ENCODE results near the gene C1orf21. TPM values are rescaled to one million over a fixed set of nuclear protein-coding genes. Genes with fewer than 3 reads are reported as not detected.

The C1orf21 gene
- total and polyA plus RNA-seq, 2 donors (not counting 3 experiments of a cell fraction or from before 2014, with no cell fraction given): 0.79 to 8.5 TPM

DNA sequence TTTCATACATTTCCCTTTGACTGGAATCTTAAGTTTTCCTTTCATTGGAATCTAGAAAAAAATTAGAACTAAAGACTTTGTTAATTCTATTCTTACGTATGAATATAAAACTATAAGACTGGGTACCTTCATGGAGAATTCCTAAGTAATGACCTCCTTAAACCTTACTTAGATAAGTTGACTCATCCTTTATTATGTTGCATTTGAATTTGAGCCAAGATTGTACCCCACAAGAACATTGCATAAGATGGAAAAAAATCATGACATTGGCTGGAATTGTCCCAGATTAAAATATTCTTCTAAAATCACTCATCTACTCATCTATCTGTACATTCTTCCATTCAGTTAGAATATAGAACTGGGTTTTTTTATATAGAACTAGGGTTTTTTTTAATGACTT is 137.4 kb downstream of the C1orf21 start:
- no peaks in the 10 kb centered on the region for H3K9me1 ChIP-seq (replicated peaks; ENCODE audit: control insufficient read depth, extremely low read depth, insufficient read depth, low read length)
- dilution Hi-C loops (cut with MboI; ENCODE audit: extremely low pct_ligation_motif_present, low sequenced_read_pairs) (no loop called here), intact Hi-C loops (cut with micrococcal nuclease) (loop anchor here (2.0 kb wide), 1 partner anchor 17 kb away; no protein-coding TSS in a partner anchor)
- no peaks in the 10 kb centered on the region for H3K36me3 ChIP-seq (ENCODE audit: control insufficient read depth in 2 of 2, extremely low read depth in 1 of 2, insufficient read depth in 2 of 2, low read length in 2 of 2)
- no peak overlapping the region for H3K4me2 ChIP-seq (ENCODE audit: insufficient read depth, low read length)
- H4K20me1 ChIP-seq (replicated peaks; ENCODE audit: control insufficient read depth, extremely low read depth, insufficient read depth, low read length): no peaks in the 10 kb centered on the region
- no TSS peak for BruUV-seq (replicated peaks)
- H3K4me3 ChIP-seq (replicated peaks in 1 of 3; ENCODE audit: insufficient read depth in 1 of 3, low read depth in 1 of 3, low read length in 3 of 3): no peak overlapping the region
- peaks cover 4% of the 10 kb centered on the region for H3K4me1 ChIP-seq (ENCODE audit: control insufficient read depth, extremely low read depth, insufficient read depth, low read length)
- POLR2A ChIA-PET: no interaction called here
- no peaks in the 10 kb centered on the region for H3K9me3 ChIP-seq (replicated peaks; ENCODE audit: control insufficient read depth, insufficient read depth, low read length)
- FAIRE-seq (no peak), DNase-seq (ENCODE audit: low read depth, low spot score) (no peak)
- H3K9ac ChIP-seq (replicated peaks; ENCODE audit: extremely low read depth, insufficient read depth, low read length): no peak overlapping the region
- no peaks in the 10 kb centered on the region for H3K27me3 ChIP-seq (ENCODE audit: control insufficient read depth in 2 of 2, insufficient read depth in 2 of 2, low read length in 2 of 2)
- no peak for TF ChIP-seq MAX (IDR thresholded peaks at IDR 0.05; ENCODE audit: insufficient read depth, insufficient read length)
- no peak for TF ChIP-seq MYC (IDR thresholded peaks at IDR 0.05; ENCODE audit: low read depth, low read length)
- no peak for TF ChIP-seq POLR2AphosphoS5 (IDR thresholded peaks at IDR 0.05; ENCODE audit: insufficient read depth, low read depth, low read length)
- no peak for TF ChIP-seq CTCF (IDR thresholded peaks at IDR 0.05; ENCODE audit: extremely low read depth in 1 of 2, insufficient read depth in 1 of 2, low read depth in 1 of 2, low read length in 2 of 2)
- TF ChIP-seq FOS (IDR thresholded peaks at IDR 0.05; ENCODE audit: borderline replicate concordance, insufficient read depth, low read length): no peak
- no peak for TF ChIP-seq POLR2A (IDR thresholded peaks at IDR 0.05; ENCODE audit: low read depth, low read length)
- CTCF ChIA-PET: interaction anchor here (1.6 kb wide), 1 partner anchor 17 kb away, joined by 5 read pairs; no protein-coding TSS in a partner anchor
- H2AFZ ChIP-seq (ENCODE audit: low read depth, low read length): no peak overlapping the region
- no peak overlapping the region for H3K27ac ChIP-seq (ENCODE audit: insufficient read depth, low read depth, low read length)
- H3K79me2 ChIP-seq (ENCODE audit: control insufficient read depth, insufficient read depth, low read length): no peaks in the 10 kb centered on the region

GRCh38 chr1:184527402-184527801 is 140.6 kb downstream of the C1orf21 start:
- Histone ChIP-seq H3K4me1 (ENCODE audit: control insufficient read depth, extremely low read depth, insufficient read depth, low read length) (peaks cover 4% of the 10 kb centered on the region), H3K36me3 (ENCODE audit: control insufficient read depth in 2 of 2, extremely low read depth in 1 of 2, insufficient read depth in 2 of 2, low read length in 2 of 2) (no peaks in the 10 kb centered on the region), H3K4me3 (replicated peaks in 1 of 3; ENCODE audit: insufficient read depth in 1 of 3, low read depth in 1 of 3, low read length in 3 of 3) (no peak overlapping the region), H3K4me2 (ENCODE audit: insufficient read depth, low read length) (no peak overlapping the region), H3K9me1 (replicated peaks; ENCODE audit: control insufficient read depth, extremely low read depth, insufficient read depth, low read length) (no peaks in the 10 kb centered on the region), H3K9ac (replicated peaks; ENCODE audit: extremely low read depth, insufficient read depth, low read length) (no peak overlapping the region), H3K9me3 (replicated peaks; ENCODE audit: control insufficient read depth, insufficient read depth, low read length) (no peaks in the 10 kb centered on the region), H2AFZ (ENCODE audit: low read depth, low read length) (no peak overlapping the region), H3K27ac (ENCODE audit: insufficient read depth, low read depth, low read length) (no peak overlapping the region), H3K79me2 (ENCODE audit: control insufficient read depth, insufficient read depth, low read length) (no peaks in the 10 kb centered on the region), H3K27me3 (ENCODE audit: control insufficient read depth in 2 of 2, insufficient read depth in 2 of 2, low read length in 2 of 2) (no peaks in the 10 kb centered on the region), H4K20me1 (replicated peaks; ENCODE audit: control insufficient read depth, extremely low read depth, insufficient read depth, low read length) (no peaks in the 10 kb centered on the region)
- POLR2A ChIA-PET: no interaction called here
- CTCF ChIA-PET: no interaction called here
- no peak for DNase-seq (ENCODE audit: low read depth, low spot score)
- no TSS peak for BruUV-seq (replicated peaks)
- FAIRE-seq: no peak
- dilution Hi-C loops (cut with MboI; ENCODE audit: extremely low pct_ligation_motif_present, low sequenced_read_pairs) (no loop called here), intact Hi-C loops (cut with micrococcal nuclease) (no loop called here)
- TF ChIP-seq EZH2 (IDR thresholded peaks at IDR 0.05; ENCODE audit: borderline replicate concordance, low read depth, low read length, severe bottlenecking): no peak
- TF ChIP-seq GATA2 (IDR thresholded peaks at IDR 0.05; ENCODE audit: insufficient read depth, insufficient read length, low read depth, low read length): no peak
- TF ChIP-seq POLR2A (IDR thresholded peaks at IDR 0.05; ENCODE audit: low read depth, low read length): no peak
- no peak for TF ChIP-seq FOS (IDR thresholded peaks at IDR 0.05; ENCODE audit: borderline replicate concordance, insufficient read depth, low read length)
- TF ChIP-seq CTCF (IDR thresholded peaks at IDR 0.05; ENCODE audit: extremely low read depth in 1 of 2, insufficient read depth in 1 of 2, low read depth in 1 of 2, low read length in 2 of 2): no peak
- no peak for TF ChIP-seq JUN (IDR thresholded peaks at IDR 0.05; ENCODE audit: borderline replicate concordance, insufficient read depth, insufficient read length, low read depth)
- no peak for TF ChIP-seq POLR2AphosphoS5 (IDR thresholded peaks at IDR 0.05; ENCODE audit: insufficient read depth, low read depth, low read length)
- TF ChIP-seq MAX (IDR thresholded peaks at IDR 0.05; ENCODE audit: insufficient read depth, insufficient read length): no peak
- TF ChIP-seq MYC (IDR thresholded peaks at IDR 0.05; ENCODE audit: low read depth, low read length): no peak
